Muscle of back (tissue), 13 donors: ENCODE measurements around the gene SERPINA10. TPM values are rescaled to one million over a fixed set of nuclear protein-coding genes. Genes with fewer than 3 reads are reported as not detected.

Experiments used
- DNase-seq, 3 donors: peaks; one replicate each; pipeline versions ENCODE4 v3.0.0 to v3.0.0-alpha.2; 2013
- long read RNA-seq, 9 donors: transcript quantifications; one replicate each; lab custom pipeline, GENCODE V29; 2026
- polyA plus RNA-seq, 10 donors: library from polyadenylated mRNA; unstranded; fragments of 120-200 nt; gene quantifications; one replicate each; pipeline ENCODE4 v1.2.1, GENCODE V29; 2013; ENCODE audit not compliant: insufficient read length in 10 of 10

Gene SERPINA10, protein sequence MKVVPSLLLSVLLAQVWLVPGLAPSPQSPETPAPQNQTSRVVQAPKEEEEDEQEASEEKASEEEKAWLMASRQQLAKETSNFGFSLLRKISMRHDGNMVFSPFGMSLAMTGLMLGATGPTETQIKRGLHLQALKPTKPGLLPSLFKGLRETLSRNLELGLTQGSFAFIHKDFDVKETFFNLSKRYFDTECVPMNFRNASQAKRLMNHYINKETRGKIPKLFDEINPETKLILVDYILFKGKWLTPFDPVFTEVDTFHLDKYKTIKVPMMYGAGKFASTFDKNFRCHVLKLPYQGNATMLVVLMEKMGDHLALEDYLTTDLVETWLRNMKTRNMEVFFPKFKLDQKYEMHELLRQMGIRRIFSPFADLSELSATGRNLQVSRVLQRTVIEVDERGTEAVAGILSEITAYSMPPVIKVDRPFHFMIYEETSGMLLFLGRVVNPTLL
- polyA plus RNA-seq: under 1 TPM in 2 of 10 donors, not detected in 8; 0.06 to 0.07 TPM
- long read RNA-seq, donor 1: 0 reads
- long read RNA-seq, donor 2: 0 reads
- long read RNA-seq, donor 3: 0 reads
- long read RNA-seq, donor 4: 0 reads
- long read RNA-seq, donor 5: 0 reads
- long read RNA-seq, donor 6: 0 reads
- long read RNA-seq, donor 7: 0 reads
- long read RNA-seq, donor 8: 0 reads
- long read RNA-seq, donor 9: 0 reads

DNA sequence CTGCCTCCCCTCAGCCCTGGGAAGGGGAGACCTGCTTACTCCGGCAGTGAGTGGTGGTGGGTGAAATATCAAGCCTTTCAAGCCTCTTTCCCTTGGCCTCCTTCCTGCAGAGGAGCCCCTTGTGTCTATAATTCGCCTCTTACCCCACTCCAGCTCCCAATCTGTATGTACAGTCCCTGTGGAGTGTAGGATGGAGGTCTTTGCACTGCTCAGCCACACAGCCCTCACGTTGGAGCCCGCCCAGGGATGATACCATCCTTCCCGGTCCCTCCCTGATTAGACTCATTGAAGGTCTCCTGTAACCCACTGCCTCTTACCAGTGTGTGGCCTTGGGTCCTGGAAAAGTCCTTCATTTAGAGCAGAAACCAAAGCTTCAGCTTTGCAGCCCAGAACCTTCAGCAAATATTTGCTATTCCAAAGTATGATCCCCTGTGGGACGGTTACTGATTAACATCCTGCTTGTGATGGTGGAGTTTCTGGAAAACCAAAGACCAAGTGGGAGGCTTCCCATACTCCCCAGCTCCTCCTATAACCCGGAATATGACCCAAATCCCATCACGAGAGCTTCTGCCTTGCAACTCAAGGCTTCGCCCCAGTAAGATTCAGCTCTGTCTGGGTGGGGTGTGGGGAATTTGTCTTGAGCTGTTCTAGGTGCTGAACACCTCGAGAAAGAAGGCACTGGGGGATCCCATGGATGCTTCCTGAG lies at the start of gene SERPINA10:
Gene SERPINA10 (minus strand): TSS at position 397 of the 706 bp plus-strand sequence. CDS start 2,675 bp downstream, outside the sequence.
- no peak for DNase-seq

GRCh38 chr14:94342334-94342934 lies 49.4 kb upstream of the SERPINA10 start:
- peak; percentile 93 to 99 (median 95) for DNase-seq

DNA sequence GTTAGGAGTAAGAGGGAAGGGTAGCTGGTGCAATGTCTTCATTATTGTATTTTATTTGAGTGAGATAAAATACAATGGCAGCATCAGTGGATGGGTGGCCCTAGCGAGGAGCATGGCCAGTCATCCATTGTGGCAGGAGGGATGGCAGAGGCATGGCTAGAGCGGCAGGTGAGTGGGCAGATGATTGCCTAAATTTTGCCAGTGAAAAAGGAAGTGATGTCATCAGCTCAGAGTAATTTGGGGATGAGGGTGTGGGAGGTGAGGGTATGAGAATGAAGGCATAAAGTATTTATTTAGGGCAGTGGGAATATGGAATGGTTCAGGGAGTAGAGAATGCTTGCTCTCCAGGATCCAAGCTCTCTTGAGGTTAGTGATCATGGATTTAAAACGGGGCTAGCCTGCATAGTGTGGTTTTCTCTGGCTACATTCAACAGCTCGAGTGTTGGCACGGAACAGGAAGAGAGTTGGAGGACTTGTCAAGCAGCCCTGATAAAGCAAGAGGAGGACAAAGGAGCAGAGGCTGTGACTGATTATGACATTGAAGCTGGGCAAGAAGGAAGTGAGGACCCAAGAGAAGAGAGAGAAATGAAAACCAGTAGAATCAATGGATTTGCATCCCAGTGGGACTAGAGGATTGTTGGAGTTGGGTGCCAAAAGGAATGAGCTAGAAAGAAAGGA lies 48.7 kb upstream of the SERPINA10 start:
- no peak for DNase-seq

- DNase-seq: no peak
Observed at GRCh38 chr14:94340533-94340932, 47.5 kb upstream of the SERPINA10 start.

DNA sequence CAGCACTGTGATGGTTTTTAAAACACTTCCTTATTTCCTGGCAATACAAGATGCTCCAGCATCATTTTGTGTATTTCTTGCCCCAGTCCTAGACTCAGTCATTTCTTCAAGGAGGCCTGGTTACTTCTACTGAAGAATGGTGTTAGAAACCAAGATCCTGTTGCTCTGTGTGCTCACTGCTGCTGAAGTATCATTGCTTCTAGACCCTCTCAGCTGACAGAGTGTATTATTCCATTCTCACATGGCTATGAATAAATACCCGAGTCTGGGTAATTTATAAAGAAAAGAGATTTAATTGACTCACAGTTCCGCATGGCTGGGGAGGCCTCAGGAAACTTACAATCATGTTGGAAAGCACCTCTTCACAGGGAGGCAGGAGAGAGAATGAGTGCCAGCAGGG lies 45.0 kb upstream of the SERPINA10 start:
- no peak for DNase-seq

- no peak for DNase-seq
Observed at GRCh38 chr14:94337274-94337673, 44.2 kb upstream of the SERPINA10 start.

DNA sequence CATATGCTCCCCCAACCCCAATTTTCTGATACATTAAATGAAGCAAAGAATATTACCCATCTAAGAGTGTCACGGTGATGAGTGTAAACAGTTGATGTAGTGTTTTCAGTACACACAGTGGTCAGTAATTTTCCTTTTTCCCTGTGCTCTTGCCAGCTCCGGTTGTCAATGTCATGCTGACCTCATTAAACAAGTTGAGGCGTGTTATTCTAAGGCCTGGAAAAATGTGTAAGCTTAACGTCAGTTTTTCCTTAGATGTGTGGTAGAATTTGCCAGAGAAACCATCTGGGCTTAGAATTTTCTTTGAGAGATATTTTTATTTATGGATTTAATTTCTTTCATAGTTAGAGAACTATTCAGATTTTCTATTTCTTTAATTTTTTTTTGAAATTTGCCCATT lies 41.8 kb upstream of the SERPINA10 start:
- no peak for DNase-seq

- no peak for DNase-seq
Observed at GRCh38 chr14:94332587-94332986, 39.5 kb upstream of the SERPINA10 start.

DNA sequence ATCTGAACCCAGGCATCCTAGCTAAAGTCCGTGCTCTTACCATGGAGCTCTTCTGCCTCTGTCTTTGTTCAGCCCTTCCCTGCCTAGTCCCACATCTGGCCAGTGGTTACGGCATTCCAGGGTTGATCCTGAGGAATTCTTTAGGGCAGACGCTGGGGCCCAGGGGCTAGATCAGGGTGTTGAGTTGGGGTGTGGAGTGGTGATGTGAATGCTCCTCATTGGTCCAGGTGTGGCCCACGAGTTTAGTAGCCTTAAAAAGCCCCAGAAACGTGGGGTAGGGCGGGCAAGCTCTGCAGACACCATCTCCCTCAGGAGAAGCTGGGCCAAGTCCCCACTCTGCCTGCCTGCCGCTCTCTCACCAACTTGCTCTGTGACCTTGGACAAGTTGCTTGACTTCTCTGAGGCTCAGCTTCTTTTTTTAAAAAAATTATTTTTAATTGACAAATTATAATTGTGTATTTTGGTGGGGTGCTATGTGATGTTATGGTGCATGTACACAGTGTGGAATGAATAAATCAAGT lies 39.1 kb upstream of the SERPINA10 start:
- DNase-seq: no peak

DNA sequence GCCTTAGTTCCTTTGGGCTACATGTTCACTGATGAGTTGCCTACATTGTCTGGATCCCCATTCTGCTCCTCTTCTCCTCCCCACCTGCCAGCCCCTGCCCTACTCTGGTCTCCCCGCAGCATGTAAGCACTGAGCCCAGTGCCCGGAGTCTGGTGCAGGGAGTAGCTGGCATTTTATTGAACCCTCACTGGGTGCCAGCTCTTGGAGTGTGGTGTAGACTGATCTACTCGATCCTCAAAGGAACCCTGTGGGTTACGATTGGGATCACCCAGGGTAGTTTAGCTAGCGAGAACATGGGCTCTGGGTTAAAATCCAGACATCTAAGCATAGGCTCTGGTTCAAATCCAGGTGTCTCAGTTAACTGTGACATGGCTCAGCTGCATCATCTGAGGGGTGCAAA lies 38.4 kb upstream of the SERPINA10 start:
- no peak for DNase-seq

- no peak for DNase-seq
Observed at GRCh38 chr14:94330857-94331256, 37.8 kb upstream of the SERPINA10 start.

DNA sequence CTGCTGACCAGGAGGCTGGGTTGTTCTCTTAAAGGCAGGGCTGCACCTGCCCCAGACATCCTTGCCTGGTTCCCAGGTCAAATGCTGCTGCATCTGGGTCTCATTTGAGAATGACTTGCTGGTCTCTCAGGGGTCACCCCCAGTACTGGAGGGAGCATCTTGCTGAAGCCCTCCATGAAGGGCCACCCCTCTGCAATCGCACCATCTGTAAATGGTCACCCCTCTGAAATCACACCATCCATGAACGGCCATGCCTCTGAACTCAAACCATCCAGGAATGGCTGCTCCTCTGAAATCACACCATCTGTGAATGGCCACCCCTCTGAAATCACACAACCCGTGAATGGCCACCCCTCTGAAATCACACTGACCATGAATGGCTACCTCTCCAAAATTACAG lies 37.4 kb upstream of the SERPINA10 start:
- no peak for DNase-seq

DNA sequence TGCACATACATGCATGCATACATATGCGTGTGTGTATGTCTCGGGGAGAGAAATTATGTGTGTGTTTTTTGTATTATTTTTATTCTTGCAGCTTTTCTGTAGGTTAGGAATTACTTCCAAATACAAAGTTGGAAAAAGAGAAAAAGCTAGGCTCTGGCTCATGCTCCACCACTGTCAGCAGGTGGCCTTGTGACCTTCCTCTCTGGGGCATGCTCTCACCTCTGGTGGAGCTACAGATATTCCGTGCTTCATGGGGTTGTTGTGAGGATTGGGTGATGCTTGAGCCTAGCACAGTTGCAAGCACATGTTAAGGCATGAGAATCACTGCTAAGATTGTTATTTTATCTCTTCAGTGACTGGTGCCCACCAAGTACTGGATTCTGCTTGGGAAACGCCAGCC lies 36.8 kb upstream of the SERPINA10 start:
- no peak for DNase-seq

DNA sequence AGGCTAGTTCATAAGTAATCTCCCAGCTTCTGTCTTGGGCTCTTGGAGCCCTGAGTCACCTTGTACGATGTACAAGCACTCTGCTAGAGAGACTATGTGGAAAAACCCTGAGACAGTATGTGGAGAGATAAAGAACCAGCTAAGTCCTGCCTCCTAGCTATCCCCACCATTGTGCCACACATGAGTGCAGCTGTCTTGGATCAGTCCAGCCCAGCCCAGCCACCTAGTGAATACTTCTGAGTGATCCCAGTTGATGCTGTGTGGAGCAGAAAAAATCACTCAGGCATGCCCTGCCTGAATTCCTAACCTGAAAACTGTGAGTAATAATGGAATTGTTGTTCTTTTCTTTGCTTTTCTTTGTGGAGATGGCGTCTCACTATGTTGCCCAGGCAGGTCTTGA lies 35.1 kb upstream of the SERPINA10 start:
- DNase-seq: no peak

GRCh38 chr14:94322648-94323570 lies 29.8 kb upstream of the SERPINA10 start, which contains the start of gene SERPINA6:
Gene SERPINA6 (minus strand): TSS chr14:94323336. CDS start chr14:94314648, 8,688 bp downstream.
- DNase-seq: no peak

- DNase-seq: no peak
Observed at GRCh38 chr14:94321421-94322271, 28.6 kb upstream of the SERPINA10 start.

- no peak for DNase-seq
Observed at GRCh38 chr14:94320243-94320642, 27.2 kb upstream of the SERPINA10 start.

DNA sequence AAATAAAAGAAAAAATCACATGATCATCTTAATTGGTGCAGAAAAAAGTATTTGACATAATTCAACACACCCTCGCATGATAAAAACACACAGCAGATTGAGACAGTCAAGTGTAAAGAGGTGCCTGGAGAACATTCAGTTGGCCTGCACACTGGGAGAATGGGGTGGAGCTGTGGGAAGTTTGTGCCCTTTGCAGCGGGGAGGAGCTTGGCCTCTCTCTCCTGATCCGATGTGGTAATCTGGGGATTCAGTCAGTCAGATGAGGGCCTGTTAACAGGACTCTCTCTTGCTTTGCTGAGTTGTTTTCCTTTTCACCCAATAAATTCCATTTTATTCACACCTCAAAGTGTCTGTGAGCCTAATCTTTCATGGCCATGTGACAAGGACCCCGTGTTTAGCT lies 24.2 kb upstream of the SERPINA10 start:
- no peak for DNase-seq

DNA sequence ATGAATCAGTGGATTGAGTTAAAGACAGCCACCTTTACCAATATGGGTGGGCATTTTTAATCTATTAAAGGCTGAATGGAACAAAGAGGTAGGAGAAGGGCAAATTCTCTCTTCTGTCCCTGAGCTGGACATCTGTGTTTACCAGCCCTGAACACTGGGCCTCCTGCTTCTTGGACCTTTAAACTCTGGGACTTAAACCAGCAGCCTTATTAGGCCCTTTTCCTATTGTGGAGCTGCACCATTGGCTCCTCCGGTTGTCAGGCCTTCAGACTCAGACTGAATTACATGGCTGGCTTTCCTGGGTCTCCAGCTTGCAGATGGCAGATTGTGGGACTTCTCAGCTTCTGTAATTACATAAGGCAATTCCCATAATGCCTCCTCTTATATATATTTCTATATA lies 23.6 kb upstream of the SERPINA10 start:
- no peak for DNase-seq
